IMR-90 (cell line): ENCODE results near the gene SLFNL1. TPM values are rescaled to one million over a fixed set of nuclear protein-coding genes. Genes with fewer than 3 reads are reported as not detected.

Experiments
- ATAC-seq: fragments of 200-7000 bp; cut with Tn5 transposase; 2 replicates; pipeline ENCODE4 v1.9.1; 2020; ENCODE audit warnings: low read depth, mild to moderate bottlenecking, moderate library complexity
- BruUV-seq: library from RNA; stranded (reverse); fragments of 400-500 nt; replicated peaks from 2 replicates; lab custom pipeline; 2021; lab: Mats Ljungman, UMichigan
- CTCF ChIA-PET: fragments of 300-600 bp; formaldehyde crosslinking; extraction: SDS; loops from one replicate; lab custom pipeline; 2021; ENCODE audit warnings: antibody characterized with exemption; lab: Yijun Ruan, JAX
- POLR2A ChIA-PET: fragments of 300-600 bp; sonication (Branson Sonifier 250); formaldehyde crosslinking; loops from one replicate; lab custom pipeline; 2022; ENCODE audit warnings: antibody characterized with exemption; ENCODE audit not compliant: unreplicated experiment; lab: Charles Lee
- DNase-seq: peaks from one replicate; pipeline ENCODE4 v3.0.0; 2013
- H2AFZ ChIP-seq: replicated peaks from 2 replicates; pipeline ENCODE3; 2013; ENCODE audit warnings: low read length, mild to moderate bottlenecking; ENCODE audit not compliant: poor library complexity
- H2AK5ac ChIP-seq: 2 replicates; pipeline ENCODE4 v1.6.1; 2013; ENCODE audit warnings: low read depth, low read length, inconsistent platforms
- H2AK9ac ChIP-seq: replicated peaks from 2 replicates; pipeline ENCODE3; 2013; ENCODE audit warnings: mild to moderate bottlenecking, low read depth, low read length, moderate library complexity; ENCODE audit not compliant: poor library complexity
- H2BK120ac ChIP-seq: 2 replicates; pipeline ENCODE4 v1.6.1; 2013; ENCODE audit warnings: low read depth, low read length, inconsistent platforms
- H2BK15ac ChIP-seq: 3 replicates; pipeline ENCODE4 v1.6.1; 2013; ENCODE audit warnings: low read depth, low read length, inconsistent platforms
- H2BK20ac ChIP-seq: 2 replicates; pipeline ENCODE4 v1.6.1; 2013; ENCODE audit warnings: low read depth, mild to moderate bottlenecking, inconsistent platforms, low read length, moderate library complexity
- H2BK5ac ChIP-seq: 2 replicates; pipeline ENCODE4 v1.6.1; 2013; ENCODE audit warnings: mild to moderate bottlenecking, low read depth, low read length, inconsistent platforms; ENCODE audit not compliant: poor library complexity, severe bottlenecking
- H3K14ac ChIP-seq: replicated peaks from 2 replicates; pipeline ENCODE4 v1.6.1; 2013; ENCODE audit warnings: low read depth, low read length, inconsistent platforms
- H3K18ac ChIP-seq: 2 replicates; pipeline ENCODE4 v1.6.1; 2013; ENCODE audit warnings: low read depth, low read length, control low read depth
- H3K23ac ChIP-seq: 2 replicates; pipeline ENCODE4 v1.6.1; 2013; ENCODE audit warnings: low read depth, low read length, inconsistent platforms
- H3K27ac ChIP-seq: 2 replicates; pipeline ENCODE4 v1.5.1; 2013; ENCODE audit warnings: mild to moderate bottlenecking, control low read depth, low read length; ENCODE audit not compliant: insufficient read depth
- H3K27me3 ChIP-seq: 2 replicates; pipeline ENCODE4 v1.6.1; 2013; ENCODE audit warnings: low read length; ENCODE audit not compliant: control insufficient read depth, insufficient read depth
- H3K36me3 ChIP-seq: 2 replicates; pipeline ENCODE4 v1.6.1; 2013; ENCODE audit warnings: low read length, mixed read lengths; ENCODE audit not compliant: control insufficient read depth, insufficient read depth
- H3K4ac ChIP-seq: 2 replicates; pipeline ENCODE4 v1.6.1; 2013; ENCODE audit warnings: low read depth, low read length, inconsistent platforms
- H3K4me1 ChIP-seq: 2 replicates; pipeline ENCODE4 v1.6.1; 2013; ENCODE audit warnings: low read length, mixed read lengths; ENCODE audit not compliant: control insufficient read depth, insufficient read depth
- H3K4me2 ChIP-seq: 2 replicates; pipeline ENCODE4 v1.6.1; 2013; ENCODE audit warnings: low read depth, mild to moderate bottlenecking, control low read depth, low read length, moderate library complexity
- H3K4me3 ChIP-seq: 2 replicates; pipeline ENCODE4 v1.5.1; 2013; ENCODE audit warnings: low read depth, mild to moderate bottlenecking, control low read depth, low read length, moderate library complexity; ENCODE audit not compliant: insufficient read depth
- H3K56ac ChIP-seq: 2 replicates; pipeline ENCODE4 v1.6.1; 2013; ENCODE audit warnings: low read length, inconsistent platforms; ENCODE audit not compliant: insufficient read depth; ENCODE audit errors: extremely low read depth
- H3K79me1 ChIP-seq, 2 experiments: 2 replicates each; pipeline ENCODE4 v1.6.1; 2013; ENCODE audit warnings: low read length in 2 of 2, inconsistent platforms in 1 of 2, low read depth in 1 of 2
- H3K9ac ChIP-seq: 2 replicates; pipeline ENCODE4 v1.6.1; 2013; ENCODE audit warnings: low read depth, low read length, control low read depth
- H3K9me1 ChIP-seq: 2 replicates; pipeline ENCODE4 v1.6.1; 2013; ENCODE audit warnings: low read length, inconsistent platforms; ENCODE audit not compliant: insufficient read depth
- H3K9me3 ChIP-seq: 2 replicates; pipeline ENCODE4 v1.6.1; 2013; ENCODE audit warnings: low read length; ENCODE audit not compliant: control insufficient read depth, insufficient read depth
- H4K20me1 ChIP-seq: 2 replicates; pipeline ENCODE4 v1.6.1; 2013; ENCODE audit warnings: low read length, inconsistent platforms; ENCODE audit not compliant: insufficient read depth
- H4K5ac ChIP-seq: 2 replicates; pipeline ENCODE4 v1.6.1; 2013; ENCODE audit warnings: mild to moderate bottlenecking, low read depth, low read length, control low read depth
- H4K8ac ChIP-seq, 2 experiments: 2 replicates each; pipeline ENCODE4 v1.6.1; 2013; ENCODE audit warnings: low read depth in 2 of 2, low read length in 2 of 2, control low read depth in 1 of 2, inconsistent platforms in 1 of 2
- H4K91ac ChIP-seq: 2 replicates; pipeline ENCODE4 v1.6.1; 2013; ENCODE audit warnings: low read depth, low read length, inconsistent platforms; ENCODE audit not compliant: insufficient read depth
- CHD1 ChIP-seq: IDR thresholded peaks from 2 replicates; pipeline ENCODE4 v1.6.1; 2012; ENCODE audit warnings: low read depth, low read length, improper control_type of control experiment
- MAFK ChIP-seq: IDR thresholded peaks from 2 replicates; pipeline ENCODE4 v1.6.1; 2012; ENCODE audit warnings: low read depth, low read length, improper control_type of control experiment
- MAZ ChIP-seq: IDR thresholded peaks from 2 replicates; pipeline ENCODE4 v1.6.1; 2012; ENCODE audit warnings: low read depth, mild to moderate bottlenecking, low read length, improper control_type of control experiment, moderate library complexity, borderline replicate concordance
- POLR2A ChIP-seq: IDR thresholded peaks from 2 replicates; pipeline ENCODE4 v1.6.1; 2012; ENCODE audit warnings: mild to moderate bottlenecking, low read depth, low read length
- RCOR1 ChIP-seq: IDR thresholded peaks from 2 replicates; pipeline ENCODE4 v1.6.1; 2012; ENCODE audit warnings: mild to moderate bottlenecking, low read length, improper control_type of control experiment; ENCODE audit not compliant: insufficient replicate concordance
- SMC3 ChIP-seq: fragments of 150-350 bp; IDR thresholded peaks from 2 replicates; pipeline ENCODE4 v1.6.1; 2016; ENCODE audit warnings: low read depth, mild to moderate bottlenecking, antibody characterized with exemption, low read length, moderate library complexity
- WGBS, 2 experiments: methylation state at CpG; one replicate each; pipeline versions ENCODE4 v1.1.5 to v1.1.7; 2013; ENCODE audit warnings: missing lambda C conversion rate in 2 of 2; ENCODE audit not compliant: insufficient read length in 1 of 2; ENCODE audit errors: extremely low coverage in 2 of 2; 5-methylcytosine and 5-hydroxymethylcytosine counted together
- dilution Hi-C: fragments of 300-500 bp; cut with HindIII; formaldehyde crosslinking; loops from one replicate; pipeline ENCODE4 v1.14.3; 2018; ENCODE audit warnings: low sequenced_read_pairs; ENCODE audit not compliant: unreplicated experiment
- in situ Hi-C: fragments of 300-500 bp; cut with MboI; formaldehyde crosslinking; loops from 3 replicates; pipeline ENCODE4 v1.14.3; 2019; ENCODE audit warnings: low sequenced_read_pairs, inconsistent platforms, mixed read lengths
- intact Hi-C: fragments of 100-400 bp; cut with micrococcal nuclease; formaldehyde crosslinking; loops from 2 replicates; pipeline ENCODE4 v1.10.0; 2022
- polyA plus RNA-seq, 3 experiments: library from polyadenylated mRNA; depleted of rRNA; stranded (reverse); fragments of >200 nt; gene quantifications; 2 replicates each; pipeline ENCODE4 v1.2.3, GENCODE V29; 2012; ENCODE audit warnings: low replicate concordance in 1 of 3
- total RNA-seq: library from RNA; depleted of rRNA; stranded (reverse); fragments of >200 nt; gene quantifications from 2 replicates; pipeline ENCODE4 v1.2.3, GENCODE V29; 2012
- TF ChIP-seq, protein P1 (sequence below): fragments of 150-350 bp; IDR thresholded peaks from 2 replicates; pipeline ENCODE4 v1.6.1; 2016; ENCODE audit warnings: low read depth, mild to moderate bottlenecking, low read length, moderate library complexity, borderline replicate concordance

The SLFNL1 gene
- total and polyA plus RNA-seq, 2 of the 4 experiments (the other 2 are of a cell fraction): under 0.01 to 0.09 TPM

DNA sequence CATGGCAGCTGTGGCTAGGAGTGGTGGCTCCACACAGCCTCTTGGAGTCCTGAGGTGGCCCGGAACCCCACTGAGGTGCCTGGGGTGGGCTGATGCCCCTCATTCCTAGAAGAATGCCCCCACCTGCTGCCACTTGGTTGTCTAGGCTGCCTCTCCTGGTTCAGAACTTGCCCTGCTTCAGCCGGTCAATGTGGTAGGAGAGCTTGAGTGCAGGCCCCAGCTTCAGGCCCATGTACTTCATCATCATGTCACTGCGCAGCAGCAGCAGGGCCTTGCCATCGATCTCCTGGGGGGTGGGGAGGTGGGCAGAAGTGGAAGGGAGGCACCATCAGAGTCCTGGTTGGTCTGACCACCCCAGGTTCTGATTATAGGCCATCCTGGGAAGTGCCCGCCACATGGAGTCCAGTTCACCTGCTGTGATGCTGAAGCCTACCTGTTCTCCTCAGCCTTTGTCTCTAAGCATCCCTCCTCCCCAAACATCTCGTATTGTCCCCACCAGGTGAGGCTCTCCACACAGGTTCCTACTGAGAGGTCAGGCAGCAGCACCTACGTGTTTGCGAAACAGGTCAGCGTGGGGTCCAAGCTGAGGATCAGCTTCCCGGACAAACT, 6.6 kb upstream of the SLFNL1 start:
- intact Hi-C loops (no loop called here), dilution Hi-C loops (no loop called here), in situ Hi-C loops (loop anchor here (25.0 kb wide), 1 partner anchor 384 kb away; no protein-coding TSS in a partner anchor)
- Histone ChIP-seq H3K56ac (no peak overlapping the region), H3K79me1 (no peaks in the 10 kb centered on the region; a peak in 1 of 4 replicates), H3K27ac (no peak overlapping the region), H4K91ac (no peak overlapping the region), H2AK5ac (no peak overlapping the region), H3K27me3 (no peaks in the 10 kb centered on the region), H3K4me1 (no peaks in the 10 kb centered on the region; the same call in 1 of the 2 replicates), H2BK5ac (no peak overlapping the region), H3K9me1 (peaks cover 15% of the 10 kb centered on the region), H3K18ac (no peak overlapping the region), H3K14ac (no peak overlapping the region), H2AFZ (no peak overlapping the region), H2BK120ac (no peak overlapping the region), H3K4me2 (no peak overlapping the region), H3K9me3 (no peaks in the 10 kb centered on the region), H2BK20ac (no peak overlapping the region), H4K20me1 (no peaks in the 10 kb centered on the region), H2BK15ac (no peak overlapping the region), H3K9ac (no peak overlapping the region), H4K8ac (no peak overlapping the region), H4K5ac (no peak overlapping the region), H3K23ac (no peak overlapping the region), H3K36me3 (peaks cover 29% of the 10 kb centered on the region), H3K4me3 (no peak overlapping the region), H2AK9ac (no peak overlapping the region), H3K4ac (no peak overlapping the region)
- TF ChIP-seq RCOR1 (no peak), MAZ (no peak), POLR2A (no peak), CHD1 (no peak), SMC3 (no peak), MAFK (no peak)
- TF ChIP-seq, protein P1, sequence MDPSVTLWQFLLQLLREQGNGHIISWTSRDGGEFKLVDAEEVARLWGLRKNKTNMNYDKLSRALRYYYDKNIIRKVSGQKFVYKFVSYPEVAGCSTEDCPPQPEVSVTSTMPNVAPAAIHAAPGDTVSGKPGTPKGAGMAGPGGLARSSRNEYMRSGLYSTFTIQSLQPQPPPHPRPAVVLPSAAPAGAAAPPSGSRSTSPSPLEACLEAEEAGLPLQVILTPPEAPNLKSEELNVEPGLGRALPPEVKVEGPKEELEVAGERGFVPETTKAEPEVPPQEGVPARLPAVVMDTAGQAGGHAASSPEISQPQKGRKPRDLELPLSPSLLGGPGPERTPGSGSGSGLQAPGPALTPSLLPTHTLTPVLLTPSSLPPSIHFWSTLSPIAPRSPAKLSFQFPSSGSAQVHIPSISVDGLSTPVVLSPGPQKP: no peak
- ATAC-seq (no peak), DNase-seq (no peak)
- no TSS peak for BruUV-seq
- WGBS, 2 experiments: 100% methylated on average over 4 of the region's 10 CpGs; no CpG with 5 or more reads in 1 of the 2 experiments
- ChIA-PET POLR2A (no interaction called here), CTCF (no interaction called here)
